ENCODE results near the gene ZC3H4.
"Not testable (repeated sequence)": the region's sequence is repeated elsewhere in the genome, so short reads cannot be mapped to it uniquely, and the experiment has no call there.

Gene ZC3H4

GRCh38 chr19:47144630-47145029 lies 31.1 kb upstream of the ZC3H4 start:
- peaks cover 56% of the 10 kb centered on the region for H3K4me1 Mint-ChIP-seq
- no peak overlapping the region for H3K27ac Mint-ChIP-seq
- H3K4me3 Mint-ChIP-seq = no peak overlapping the region
- no peak for DNase-seq
- H3K36me3 Mint-ChIP-seq (ENCODE audit: low read depth) = peaks cover 55% of the 10 kb centered on the region
- ATAC-seq = no peak
- no peaks in the 10 kb centered on the region for H3K27me3 Mint-ChIP-seq
- no peaks in the 10 kb centered on the region for H3K9me3 Mint-ChIP-seq

GRCh38 chr19:47143322-47144073 lies 29.9 kb upstream of the ZC3H4 start:
- Mint-ChIP-seq H3K27me3 (no peaks in the 10 kb centered on the region), H3K4me1 (peaks cover 56% of the 10 kb centered on the region), H3K27ac (peak overlapping the region; percentile 63), H3K9me3 (no peaks in the 10 kb centered on the region), H3K36me3 (ENCODE audit: low read depth) (peaks cover 62% of the 10 kb centered on the region), H3K4me3 (no peak overlapping the region)
- peak; percentile 61 for ATAC-seq
- no peak for DNase-seq

GRCh38 chr19:47142779-47143178 lies 29.2 kb upstream of the ZC3H4 start:
- H3K36me3 Mint-ChIP-seq (ENCODE audit: low read depth) = peaks cover 59% of the 10 kb centered on the region
- H3K27ac Mint-ChIP-seq = peak overlapping the region; percentile 0
- no peak for ATAC-seq
- no peaks in the 10 kb centered on the region for H3K9me3 Mint-ChIP-seq
- H3K4me3 Mint-ChIP-seq = no peak overlapping the region
- H3K27me3 Mint-ChIP-seq = no peaks in the 10 kb centered on the region
- no peak for DNase-seq
- peaks cover 52% of the 10 kb centered on the region for H3K4me1 Mint-ChIP-seq

GRCh38 chr19:47141695-47142094 lies 28.1 kb upstream of the ZC3H4 start:
- no peak overlapping the region for H3K4me3 Mint-ChIP-seq
- no peak for DNase-seq
- ATAC-seq = no peak
- peaks cover 47% of the 10 kb centered on the region for H3K4me1 Mint-ChIP-seq
- no peaks in the 10 kb centered on the region for H3K27me3 Mint-ChIP-seq
- H3K36me3 Mint-ChIP-seq (ENCODE audit: low read depth) = peaks cover 53% of the 10 kb centered on the region
- H3K9me3 Mint-ChIP-seq = no peaks in the 10 kb centered on the region
- no peak overlapping the region for H3K27ac Mint-ChIP-seq

- not testable (repeated sequence) for ATAC-seq, DNase-seq, H3K27me3 Mint-ChIP-seq, H3K4me3 Mint-ChIP-seq, H3K9me3 Mint-ChIP-seq
- peaks cover 42% of the 10 kb centered on the region for H3K4me1 Mint-ChIP-seq
- peak overlapping the region; percentile 0 for H3K27ac Mint-ChIP-seq
- peaks cover 49% of the 10 kb centered on the region for H3K36me3 Mint-ChIP-seq (ENCODE audit: low read depth)
These were observed 27.7 kb upstream of the ZC3H4 start for GRCh38 chr19:47141252-47141651.

GRCh38 chr19:47135156-47135555 lies 21.6 kb upstream of the ZC3H4 start:
- Mint-ChIP-seq H3K9me3 (peaks cover 5% of the 10 kb centered on the region), H3K27ac (no peak overlapping the region), H3K27me3 (peaks cover 4% of the 10 kb centered on the region), H3K4me1 (peaks cover 56% of the 10 kb centered on the region), H3K4me3 (no peak overlapping the region), H3K36me3 (ENCODE audit: low read depth) (peaks cover 60% of the 10 kb centered on the region)
- ATAC-seq = no peak
- no peak for DNase-seq

- H3K4me3 Mint-ChIP-seq = peak overlapping the region; percentile 18
- peaks cover 4% of the 10 kb centered on the region for H3K27me3 Mint-ChIP-seq
- H3K36me3 Mint-ChIP-seq (ENCODE audit: low read depth) = peaks cover 65% of the 10 kb centered on the region
- no peak for ATAC-seq
- no peak for DNase-seq
- peaks cover 7% of the 10 kb centered on the region for H3K9me3 Mint-ChIP-seq
- peaks cover 56% of the 10 kb centered on the region for H3K4me1 Mint-ChIP-seq
- H3K27ac Mint-ChIP-seq = no peak overlapping the region
These were observed 21.0 kb upstream of the ZC3H4 start for GRCh38 chr19:47134545-47134944.

GRCh38 chr19:47133021-47133471 lies 19.5 kb upstream of the ZC3H4 start:
- no peak overlapping the region for H3K27ac Mint-ChIP-seq
- no peak for DNase-seq
- peaks cover 56% of the 10 kb centered on the region for H3K36me3 Mint-ChIP-seq (ENCODE audit: low read depth)
- peaks cover 51% of the 10 kb centered on the region for H3K4me1 Mint-ChIP-seq
- peaks cover 7% of the 10 kb centered on the region for H3K9me3 Mint-ChIP-seq
- H3K4me3 Mint-ChIP-seq = peak overlapping the region; percentile 93
- ATAC-seq = no peak
- peaks cover 4% of the 10 kb centered on the region for H3K27me3 Mint-ChIP-seq

- peaks cover 51% of the 10 kb centered on the region for H3K4me1 Mint-ChIP-seq
These were observed 18.7 kb upstream of the ZC3H4 start for GRCh38 chr19:47132194-47132852.

GRCh38 chr19:47130589-47131227 lies 17.1 kb upstream of the ZC3H4 start, which contains the start of gene SAE1:
SAE1 (plus strand) TSS chr19:47130835; CDS start chr19:47130931, 96 bp downstream.
- Mint-ChIP-seq H3K4me1 (peaks cover 46% of the 10 kb centered on the region), H3K27me3 (peaks cover 4% of the 10 kb centered on the region), H3K4me3 (peak within 1 kb of the TSS; percentile 93), H3K27ac (peak within 1 kb of the TSS; percentile 97), H3K9me3 (peaks cover 7% of the 10 kb centered on the region), H3K36me3 (ENCODE audit: low read depth) (peaks cover 54% of the 10 kb centered on the region)
- ATAC-seq (peak; percentile 86), DNase-seq (peak; percentile 100)

More at GRCh38 chr19:47132194-47132852, 18.7 kb upstream of the ZC3H4 start:
- Mint-ChIP-seq H3K36me3 (ENCODE audit: low read depth) (peaks cover 58% of the 10 kb centered on the region), H3K27me3 (peaks cover 4% of the 10 kb centered on the region), H3K27ac (peak overlapping the region; percentile 97), H3K4me3 (peak overlapping the region; percentile 93), H3K9me3 (peaks cover 7% of the 10 kb centered on the region)
- ATAC-seq = no peak
- no peak for DNase-seq

- Mint-ChIP-seq H3K9me3 (peaks cover 7% of the 10 kb centered on the region), H3K36me3 (ENCODE audit: low read depth) (peaks cover 53% of the 10 kb centered on the region), H3K4me3 (peak overlapping the region; percentile 93), H3K4me1 (peaks cover 43% of the 10 kb centered on the region), H3K27ac (peak overlapping the region; percentile 97), H3K27me3 (peaks cover 4% of the 10 kb centered on the region)
- DNase-seq (no peak), ATAC-seq (no peak)
These were observed 16.6 kb upstream of the ZC3H4 start for GRCh38 chr19:47130120-47130588.

- Mint-ChIP-seq H3K27me3 (peaks cover 4% of the 10 kb centered on the region), H3K36me3 (ENCODE audit: low read depth) (peaks cover 51% of the 10 kb centered on the region), H3K27ac (peak overlapping the region; percentile 97), H3K4me3 (no peak overlapping the region), H3K4me1 (peaks cover 40% of the 10 kb centered on the region), H3K9me3 (peaks cover 7% of the 10 kb centered on the region)
- DNase-seq (no peak), ATAC-seq (no peak)
These were observed 16.0 kb upstream of the ZC3H4 start for GRCh38 chr19:47129579-47129978.

GRCh38 chr19:47125669-47125938 lies 12.0 kb upstream of the ZC3H4 start:
- Mint-ChIP-seq H3K9me3 (peaks cover 7% of the 10 kb centered on the region), H3K27ac (no peak overlapping the region), H3K27me3 (peaks cover 3% of the 10 kb centered on the region), H3K4me1 (peaks cover 4% of the 10 kb centered on the region), H3K4me3 (no peak overlapping the region), H3K36me3 (ENCODE audit: low read depth) (peaks cover 17% of the 10 kb centered on the region)
- DNase-seq = no peak
- no peak for ATAC-seq

GRCh38 chr19:47124937-47125668 lies 11.5 kb upstream of the ZC3H4 start:
- Mint-ChIP-seq H3K27me3 (peaks cover 2% of the 10 kb centered on the region), H3K4me3 (no peak overlapping the region), H3K9me3 (peaks cover 2% of the 10 kb centered on the region), H3K36me3 (ENCODE audit: low read depth) (peaks cover 12% of the 10 kb centered on the region), H3K27ac (no peak overlapping the region), H3K4me1 (no peaks in the 10 kb centered on the region)
- ATAC-seq = peak; percentile 26
- no peak for DNase-seq
